GM12892 (cell line): ENCODE measurements around the gene IGSF21.

ENCODE experiments used
- POLR2A ChIP-seq: IDR thresholded peaks from 2 replicates; pipeline ENCODE4 v1.6.1; 2011; ENCODE audit warnings: low read depth, low read length, control low read depth
- POLR2AphosphoS5 ChIP-seq: IDR thresholded peaks from 2 replicates; pipeline ENCODE4 v1.6.1; 2011; ENCODE audit warnings: low read depth, low read length, control low read depth
- TAF1 ChIP-seq: IDR thresholded peaks from 2 replicates; pipeline ENCODE4 v1.6.1; 2011; ENCODE audit warnings: low read depth, mild to moderate bottlenecking, control low read depth, low read length, borderline replicate concordance

DNA sequence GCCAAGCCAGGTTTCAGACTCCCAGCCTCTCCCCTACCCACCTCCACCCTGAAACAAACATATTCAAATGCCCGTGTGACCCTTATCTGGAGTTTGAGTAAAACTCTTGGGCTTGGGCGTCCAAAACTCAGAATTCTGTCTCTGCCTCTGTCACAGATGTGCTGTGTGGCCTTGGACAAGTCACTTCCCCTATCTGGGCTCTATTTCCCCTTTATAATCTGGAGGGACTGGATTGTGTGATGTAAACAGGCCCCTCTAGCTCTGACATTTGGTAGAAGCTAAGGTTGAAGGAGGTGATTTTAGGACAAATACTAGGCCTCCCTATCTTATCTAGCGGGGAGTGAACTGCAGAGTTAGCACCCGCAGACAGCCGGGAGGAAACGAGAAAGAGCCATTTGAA lies 67.5 kb downstream of the IGSF21 start:
- TF ChIP-seq POLR2AphosphoS5 (no peak), POLR2A (no peak), TAF1 (no peak)
